HG02840 (cell line): ENCODE measurements around the gene PDZD2.

Experiments used
- ATAC-seq: cut with Tn5 transposase; IDR thresholded peaks from one replicate; pipeline ENCODE4 v1.9.1; 2021; ENCODE audit warnings: mild to moderate bottlenecking, moderate library complexity, moderate number of reproducible peaks; ENCODE audit not compliant: unreplicated experiment, low FRiP score

Gene PDZD2

DNA sequence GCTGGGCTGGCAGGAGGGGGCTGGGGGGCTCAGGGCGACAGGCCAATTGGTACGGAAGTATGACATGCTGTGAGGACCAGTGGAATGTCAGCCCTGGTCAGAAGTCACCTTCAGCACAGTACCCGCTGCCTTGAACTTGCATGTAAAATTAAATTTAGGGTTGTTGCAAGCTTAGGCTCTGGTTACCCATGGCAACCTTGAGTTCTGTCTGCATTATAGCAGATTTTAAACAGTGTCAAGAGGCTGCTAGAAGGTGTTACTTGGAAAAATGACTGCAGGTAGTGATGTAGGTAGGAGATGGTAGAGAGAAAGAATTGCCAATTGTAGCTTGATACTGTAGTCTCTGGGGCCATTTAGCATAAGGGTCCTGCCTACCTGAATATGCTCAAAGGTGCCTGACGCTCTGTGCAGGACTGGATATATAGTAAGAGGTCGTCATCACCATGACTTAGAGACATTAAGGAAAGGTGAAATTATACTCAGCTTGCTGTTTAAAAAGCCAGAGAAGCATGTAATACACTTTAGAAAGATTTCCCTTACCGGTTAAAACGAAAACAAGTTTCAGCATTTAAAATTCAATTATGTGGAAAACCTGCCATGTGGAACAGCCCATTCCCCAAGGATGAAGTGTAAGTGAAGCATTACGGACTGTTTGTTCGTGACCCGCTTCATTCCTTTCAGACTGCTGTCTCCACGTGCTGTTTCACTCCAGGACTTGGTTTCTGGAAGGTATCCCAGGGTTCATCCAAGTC lies 169.0 kb downstream of the PDZD2 start:
- no peak for ATAC-seq

DNA sequence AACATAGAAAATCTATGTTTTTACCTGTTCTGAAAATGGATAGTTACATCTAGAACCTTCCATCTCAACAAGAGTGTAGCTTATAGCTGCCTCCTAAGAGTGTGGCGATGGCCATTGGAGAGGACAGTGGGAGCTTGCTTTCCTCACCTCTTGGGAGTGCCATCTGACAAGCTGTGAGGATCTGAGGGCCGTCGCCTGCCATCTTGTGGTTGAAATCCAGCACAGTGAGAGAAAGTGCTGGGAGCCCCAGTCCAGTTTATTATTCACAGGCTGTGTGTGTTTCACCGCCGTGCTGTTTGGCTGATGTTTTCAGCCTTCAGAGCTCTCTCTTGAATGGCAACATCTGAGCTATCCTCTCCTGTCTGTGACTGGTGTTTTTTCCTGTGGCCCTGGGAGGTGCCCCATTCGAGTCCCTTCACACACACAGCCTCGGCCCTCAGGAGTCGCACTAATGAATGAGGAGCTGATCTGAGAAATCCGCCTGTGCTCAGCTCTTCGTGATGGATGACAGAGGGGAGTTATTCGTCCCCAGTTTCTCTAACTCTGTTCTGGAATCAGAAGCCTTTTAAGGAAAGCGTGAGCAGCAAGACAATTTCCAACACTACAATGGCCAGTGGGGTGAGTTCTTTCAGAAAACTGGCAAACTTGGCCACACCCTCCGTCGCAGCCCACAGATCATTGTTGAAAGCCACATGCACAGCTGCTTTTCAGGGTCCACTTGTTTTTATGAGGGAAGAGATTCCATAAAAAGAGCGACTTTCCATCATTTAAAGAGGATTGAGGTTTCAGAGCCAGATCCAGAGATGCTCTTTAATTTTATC lies 170.3 kb downstream of the PDZD2 start:
- ATAC-seq, result no peak

DNA sequence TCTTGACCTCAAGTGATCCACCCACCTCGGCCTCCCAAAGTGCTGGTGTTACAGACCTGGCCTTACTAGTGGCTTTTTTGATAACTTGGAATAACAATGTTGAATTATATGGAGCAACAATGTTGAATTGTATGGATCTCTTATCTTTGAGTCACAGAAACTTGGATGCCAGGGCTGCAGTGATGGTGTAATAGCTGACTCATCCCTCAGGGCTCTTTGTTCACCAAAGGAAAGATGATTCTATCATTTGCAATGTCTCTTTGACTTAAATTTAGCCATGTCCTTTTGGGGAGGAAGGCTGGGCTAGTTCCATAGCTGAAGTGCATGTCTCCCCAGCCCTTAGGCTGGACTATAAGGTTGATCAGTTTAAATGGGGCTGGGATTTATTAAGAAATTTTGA lies 172.3 kb downstream of the PDZD2 start:
- ATAC-seq, result no peak

DNA sequence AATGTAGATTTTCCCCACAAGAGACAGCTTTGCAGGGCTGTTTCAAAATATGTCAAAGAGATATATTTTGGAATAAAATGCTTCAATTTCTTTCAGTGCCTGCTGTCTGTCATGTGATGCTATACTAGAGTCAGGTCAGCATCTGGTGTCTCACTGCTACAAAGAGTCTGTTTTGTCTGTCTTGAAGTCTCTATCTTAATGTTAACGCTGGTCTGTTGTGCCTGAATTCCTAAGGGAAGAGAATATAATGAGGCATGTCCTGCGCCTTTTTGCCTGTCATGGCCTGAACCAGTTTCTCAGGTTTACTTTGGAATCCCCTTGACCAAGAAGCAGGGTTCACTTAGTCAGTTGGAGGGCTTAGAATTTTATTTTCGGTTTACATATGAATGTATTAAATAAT lies 176.4 kb downstream of the PDZD2 start:
- ATAC-seq, result no peak

DNA sequence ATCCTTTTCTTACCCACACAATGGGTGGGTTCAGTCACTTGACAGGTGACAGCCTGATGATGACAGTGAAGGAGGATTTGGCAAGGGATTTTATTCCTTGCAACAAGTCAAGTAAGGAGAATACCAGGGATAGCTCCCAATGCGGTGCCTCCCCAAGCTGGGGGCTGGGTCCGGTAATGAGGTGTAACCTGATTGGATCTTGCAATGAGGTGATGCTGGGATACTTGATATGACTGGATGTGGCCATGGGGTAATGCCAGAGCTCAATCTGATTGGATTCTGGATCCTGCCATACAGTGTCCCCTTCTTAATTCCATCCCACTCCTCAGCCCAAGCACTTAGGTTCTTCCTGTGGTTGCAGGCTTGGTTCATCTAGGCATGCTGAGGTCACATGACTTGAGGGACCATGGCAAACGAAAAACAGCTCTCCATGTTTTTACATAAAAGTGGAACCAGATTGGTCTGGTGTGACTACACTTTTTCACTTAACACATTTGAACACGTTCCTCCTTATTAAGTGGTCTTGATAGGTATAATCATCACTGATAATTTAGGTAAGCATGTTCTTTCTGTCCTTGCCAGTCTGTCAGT lies 181.1 kb downstream of the PDZD2 start:
- ATAC-seq, result no peak

DNA sequence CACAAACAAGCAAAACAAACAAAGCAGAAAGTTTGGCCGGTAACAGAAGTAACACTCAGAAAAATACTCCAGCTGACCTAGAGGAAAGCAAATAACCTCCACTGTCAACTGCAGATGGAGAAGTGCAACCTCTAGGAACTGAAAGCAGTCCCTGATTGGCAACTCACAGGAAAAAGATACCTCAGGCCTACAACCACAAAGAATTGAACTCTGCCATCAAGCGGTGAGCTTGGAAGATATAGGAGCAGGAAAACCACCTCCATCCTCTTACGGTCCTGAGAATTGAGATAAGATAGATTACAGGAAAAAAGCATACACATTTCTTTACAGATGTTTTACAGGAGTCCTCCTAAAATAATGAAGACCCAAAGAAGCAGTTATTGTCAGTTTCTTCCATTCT lies 184.5 kb downstream of the PDZD2 start:
- ATAC-seq, result no peak

DNA sequence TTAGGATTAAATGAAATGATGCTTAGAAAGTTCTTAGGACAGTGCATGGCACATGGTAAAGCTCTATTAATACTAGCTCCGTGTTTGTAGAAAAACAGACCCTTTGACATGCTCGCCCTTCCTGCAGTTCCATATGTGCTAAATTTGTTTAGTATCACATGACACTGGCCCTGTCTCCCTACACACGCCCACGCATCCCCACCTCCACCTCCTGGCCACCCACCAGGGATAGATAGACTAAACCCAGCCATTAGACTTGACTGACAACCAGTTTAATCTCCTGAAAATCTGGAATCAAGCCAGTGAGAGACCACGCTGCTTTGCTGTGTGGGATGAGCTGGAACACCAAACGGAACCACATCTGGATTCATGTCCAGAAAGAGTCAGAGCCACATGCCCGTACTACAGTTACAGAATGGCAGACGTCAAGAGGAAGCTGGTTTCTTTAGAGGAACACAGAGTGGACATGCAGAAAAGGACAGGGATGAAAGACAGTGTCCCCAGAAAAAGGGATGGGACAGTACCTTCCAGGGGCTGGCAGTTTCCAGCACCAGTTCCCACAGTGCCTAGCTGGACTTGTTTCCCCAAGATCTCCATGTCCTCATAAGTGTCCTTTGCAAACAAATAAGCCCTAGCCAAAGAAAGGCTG lies 186.1 kb downstream of the PDZD2 start:
- ATAC-seq, result no peak

DNA sequence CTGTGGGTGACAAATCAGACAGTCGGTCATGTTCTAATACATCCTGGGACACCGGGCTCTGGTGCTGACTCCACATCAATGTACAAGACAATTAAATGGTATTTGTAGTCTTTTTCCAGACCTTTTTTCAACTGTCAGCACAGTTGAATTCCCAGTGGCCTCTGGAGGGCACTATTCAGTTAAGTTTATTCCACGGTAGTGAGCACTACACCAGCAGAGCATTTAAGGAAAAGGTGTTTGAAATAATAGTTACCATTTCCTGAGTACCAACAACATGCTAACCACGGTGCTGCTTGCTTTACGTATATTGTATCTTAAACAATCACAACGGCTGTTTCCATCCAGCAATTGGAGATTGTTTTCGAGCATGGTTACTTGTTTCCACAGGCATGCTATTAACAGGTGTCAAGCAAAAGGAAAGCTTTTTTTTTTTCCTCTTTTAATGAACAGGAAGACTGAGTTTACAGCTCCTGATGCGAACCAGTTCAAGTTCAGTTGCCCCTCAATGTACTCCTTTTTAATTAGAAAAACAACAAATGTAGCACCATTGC lies 186.7 kb downstream of the PDZD2 start:
- ATAC-seq, result peak; percentile 63

DNA sequence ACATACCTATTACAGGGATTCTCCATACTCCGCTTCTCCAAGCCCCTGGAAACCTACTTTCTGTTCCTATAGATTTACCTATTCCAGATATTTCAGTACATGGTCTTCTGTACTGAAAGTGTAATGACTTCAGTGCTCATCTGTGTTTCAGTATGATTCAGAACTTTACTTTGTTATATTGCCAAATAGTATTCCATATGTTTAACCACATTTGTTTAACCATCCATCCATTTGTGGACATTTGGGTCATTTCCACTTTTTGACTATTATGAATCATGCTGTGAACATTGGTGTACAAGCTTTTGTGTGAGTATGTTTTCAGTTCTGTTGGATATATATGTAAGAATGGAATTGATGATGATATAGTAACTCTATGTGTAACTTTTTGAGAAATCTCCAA lies 188.9 kb downstream of the PDZD2 start:
- ATAC-seq, result no peak

DNA sequence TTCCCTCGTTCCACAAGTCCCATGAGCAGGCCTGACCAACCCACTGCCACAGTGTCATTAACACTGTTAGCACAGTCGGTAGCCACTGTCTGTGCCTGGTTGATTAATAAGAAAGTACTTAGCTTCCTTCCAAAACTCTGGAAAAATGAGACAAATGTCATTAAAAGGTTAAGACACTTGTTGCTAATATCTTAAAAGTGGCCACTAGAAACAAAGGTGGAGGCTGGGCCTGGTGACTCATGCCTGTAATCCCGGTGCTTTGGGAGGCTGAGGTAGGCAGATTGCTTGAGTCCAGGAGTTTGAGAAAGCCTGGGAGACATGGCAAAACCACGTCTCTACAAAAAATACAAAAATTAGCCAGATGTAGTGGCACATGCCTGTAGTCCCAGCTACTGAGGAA lies 194.0 kb downstream of the PDZD2 start:
- no peak for ATAC-seq

DNA sequence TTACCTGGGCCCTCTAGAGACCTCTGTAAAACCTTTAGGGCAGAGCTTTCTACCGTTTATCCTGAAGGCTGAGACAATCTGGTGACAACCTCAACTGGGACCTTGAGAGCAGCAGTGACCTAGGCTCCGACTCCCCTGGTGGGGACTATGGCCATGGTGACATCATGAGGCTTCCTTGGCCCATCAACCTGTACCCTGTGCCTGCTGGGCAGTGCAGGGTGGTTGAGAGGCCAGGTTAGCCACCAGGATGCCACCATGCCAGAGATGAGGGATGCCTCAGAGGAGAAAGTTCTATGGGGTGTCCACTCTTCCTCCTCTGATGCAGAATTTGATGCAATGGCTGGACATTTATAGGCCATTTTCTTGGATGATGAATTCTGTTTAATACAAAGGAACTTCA lies 194.8 kb downstream of the PDZD2 start:
- ATAC-seq, result no peak

DNA sequence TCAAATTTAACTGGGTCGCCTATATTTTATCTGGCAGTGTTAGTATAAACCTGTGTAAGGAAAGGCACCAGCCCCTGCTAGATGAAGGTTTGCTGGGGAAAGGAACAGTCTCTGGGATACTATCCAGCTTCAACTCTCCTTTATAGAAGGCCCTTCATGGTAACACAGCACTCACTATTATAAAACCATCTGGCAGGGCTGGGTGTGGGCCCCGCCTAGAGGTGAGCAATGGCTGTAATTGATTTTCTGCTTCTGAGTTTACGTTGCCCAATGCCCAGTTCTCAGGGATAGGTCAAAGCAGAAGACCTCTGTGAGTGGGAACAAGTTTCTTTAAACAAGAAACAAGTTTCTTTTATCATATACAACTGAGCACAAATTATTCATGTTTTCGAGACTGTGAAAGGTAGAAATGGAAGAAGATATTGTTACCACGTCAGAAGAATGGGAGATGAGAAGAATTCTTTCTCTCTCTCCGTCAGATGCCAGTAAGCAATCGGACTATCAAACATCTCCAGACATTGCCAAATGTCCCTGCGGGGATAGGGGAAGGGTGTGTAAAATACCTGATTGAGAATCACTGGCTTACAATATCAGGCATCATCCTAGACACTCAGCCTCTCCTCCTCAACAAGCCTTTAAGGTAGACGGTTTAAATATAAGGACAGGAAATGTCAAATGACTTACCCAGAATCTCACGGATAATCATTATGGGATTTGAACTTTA lies 205.9 kb downstream of the PDZD2 start:
- ATAC-seq, result no peak

DNA sequence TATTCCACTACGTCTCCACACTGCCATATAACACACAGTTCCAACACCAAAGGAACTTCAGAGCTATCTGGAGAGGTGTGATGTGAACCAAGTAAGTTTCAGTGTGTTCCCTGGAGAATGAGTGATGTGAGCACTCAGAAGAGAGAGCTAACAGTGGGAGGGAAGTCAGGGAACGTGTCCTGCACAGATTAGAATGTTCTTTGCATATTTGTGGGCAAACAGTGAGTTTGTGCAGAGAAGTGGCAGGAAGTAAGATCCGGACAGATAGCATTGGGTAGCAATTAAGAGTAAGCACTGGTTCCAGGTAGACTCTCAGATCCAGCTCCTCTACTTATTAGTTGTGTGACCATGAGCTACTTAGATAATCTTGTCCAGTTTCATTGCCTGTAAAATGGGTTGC lies 206.4 kb downstream of the PDZD2 start:
- ATAC-seq, result no peak

DNA sequence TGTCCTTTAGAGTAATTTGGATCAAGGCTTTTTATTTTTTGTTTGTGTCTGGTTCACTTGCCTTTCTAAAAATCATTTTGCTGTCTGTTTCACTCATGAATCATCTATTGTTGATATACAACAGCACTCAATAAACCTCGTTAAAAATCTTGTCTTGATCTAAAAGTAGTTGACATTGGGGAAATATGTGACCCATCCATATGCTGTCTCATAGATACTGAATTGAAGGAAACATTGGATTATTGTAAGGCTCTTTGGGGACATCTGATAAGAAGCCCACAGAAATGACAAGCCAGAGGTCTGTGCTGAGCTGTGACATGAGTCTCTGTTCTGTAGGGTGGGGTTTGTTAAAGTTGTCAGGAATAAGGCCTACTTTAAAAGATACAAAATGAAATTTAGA lies 208.0 kb downstream of the PDZD2 start:
- ATAC-seq, result no peak

DNA sequence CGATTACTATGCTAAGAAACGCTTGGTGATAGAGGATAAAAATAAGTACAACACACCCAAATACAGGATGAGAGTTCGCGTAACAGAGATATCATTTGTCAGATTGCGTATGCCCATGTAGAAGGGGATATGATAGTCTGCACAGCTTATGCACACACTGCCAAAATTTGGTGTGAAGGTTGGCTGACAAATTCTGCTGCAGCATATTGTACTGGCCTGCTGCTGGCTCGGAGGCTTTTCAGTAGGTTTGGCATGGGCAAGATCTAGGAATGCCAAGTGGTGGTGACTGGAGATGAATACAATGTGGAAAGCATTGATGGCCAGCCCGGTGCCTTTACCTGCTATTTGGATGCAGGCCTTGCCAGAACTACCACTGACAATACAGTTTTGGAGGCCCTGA lies 208.4 kb downstream of the PDZD2 start:
- no peak for ATAC-seq

DNA sequence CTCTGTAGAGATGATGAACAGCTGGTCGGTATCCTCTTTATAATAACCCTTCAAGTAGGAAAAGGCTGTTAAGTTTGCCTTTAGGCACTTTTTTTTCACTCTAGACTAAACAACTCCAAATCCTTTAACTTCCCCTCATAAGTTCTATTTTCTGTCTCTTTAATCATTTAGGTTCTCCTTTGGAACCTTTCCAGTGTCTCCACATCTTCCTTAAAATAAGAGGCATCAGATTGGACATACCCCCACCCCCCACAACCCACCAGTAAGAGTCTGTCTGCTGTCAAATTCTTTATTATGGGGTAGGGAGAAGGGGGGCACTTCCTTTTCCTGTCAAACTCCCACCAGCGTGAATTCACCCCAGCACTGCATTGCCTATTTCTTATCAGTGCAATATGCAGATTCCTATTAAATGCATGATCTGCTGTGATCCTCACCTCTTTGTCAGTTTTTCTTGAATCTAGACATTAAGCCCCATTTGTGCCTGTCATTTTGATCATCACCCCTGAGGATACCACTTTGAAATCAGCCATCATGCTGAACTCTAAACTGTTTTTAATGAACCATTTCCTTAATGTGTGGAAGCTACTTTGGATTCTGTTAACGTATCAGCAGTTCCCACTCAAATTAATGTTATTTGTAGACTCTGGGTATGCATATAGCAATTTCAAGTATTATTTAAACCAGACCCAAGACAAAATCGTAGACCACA lies 212.2 kb downstream of the PDZD2 start:
- ATAC-seq, result no peak

DNA sequence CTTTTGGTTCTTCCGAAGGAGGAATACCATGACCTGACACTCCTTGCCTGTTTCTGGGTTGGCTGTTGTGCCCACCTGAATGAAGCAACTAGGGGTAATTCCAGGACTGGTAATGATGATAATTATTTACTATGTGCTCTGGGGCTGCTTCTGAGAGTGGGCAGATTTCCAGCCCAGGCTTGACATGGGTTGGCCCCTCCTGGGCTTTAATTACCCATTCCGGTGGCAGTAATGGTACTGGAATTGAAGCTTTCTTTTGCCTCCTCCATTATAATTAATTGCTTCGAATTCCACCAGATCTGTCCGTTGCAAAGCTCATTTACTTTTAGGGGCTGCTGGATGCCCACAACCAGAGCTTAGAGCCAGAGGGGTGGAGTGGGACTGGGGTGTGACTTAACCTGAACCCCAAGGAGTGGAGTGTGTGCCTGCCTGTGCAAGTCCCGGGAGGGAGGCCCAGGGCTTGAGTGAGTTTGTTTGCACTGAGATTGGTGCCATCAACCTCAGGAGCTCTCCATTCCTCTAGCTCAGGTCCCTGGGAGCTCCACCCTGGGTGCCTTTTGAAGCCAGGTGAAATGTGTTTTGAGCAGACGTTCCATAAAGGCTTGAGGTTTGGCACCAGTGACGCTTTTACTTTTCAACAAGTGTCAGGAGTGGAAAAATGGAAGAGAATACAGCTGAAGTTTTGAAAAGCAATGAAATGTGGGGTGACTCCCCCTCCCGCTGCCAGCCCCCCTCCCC lies 214.6 kb downstream of the PDZD2 start:
- no peak for ATAC-seq

DNA sequence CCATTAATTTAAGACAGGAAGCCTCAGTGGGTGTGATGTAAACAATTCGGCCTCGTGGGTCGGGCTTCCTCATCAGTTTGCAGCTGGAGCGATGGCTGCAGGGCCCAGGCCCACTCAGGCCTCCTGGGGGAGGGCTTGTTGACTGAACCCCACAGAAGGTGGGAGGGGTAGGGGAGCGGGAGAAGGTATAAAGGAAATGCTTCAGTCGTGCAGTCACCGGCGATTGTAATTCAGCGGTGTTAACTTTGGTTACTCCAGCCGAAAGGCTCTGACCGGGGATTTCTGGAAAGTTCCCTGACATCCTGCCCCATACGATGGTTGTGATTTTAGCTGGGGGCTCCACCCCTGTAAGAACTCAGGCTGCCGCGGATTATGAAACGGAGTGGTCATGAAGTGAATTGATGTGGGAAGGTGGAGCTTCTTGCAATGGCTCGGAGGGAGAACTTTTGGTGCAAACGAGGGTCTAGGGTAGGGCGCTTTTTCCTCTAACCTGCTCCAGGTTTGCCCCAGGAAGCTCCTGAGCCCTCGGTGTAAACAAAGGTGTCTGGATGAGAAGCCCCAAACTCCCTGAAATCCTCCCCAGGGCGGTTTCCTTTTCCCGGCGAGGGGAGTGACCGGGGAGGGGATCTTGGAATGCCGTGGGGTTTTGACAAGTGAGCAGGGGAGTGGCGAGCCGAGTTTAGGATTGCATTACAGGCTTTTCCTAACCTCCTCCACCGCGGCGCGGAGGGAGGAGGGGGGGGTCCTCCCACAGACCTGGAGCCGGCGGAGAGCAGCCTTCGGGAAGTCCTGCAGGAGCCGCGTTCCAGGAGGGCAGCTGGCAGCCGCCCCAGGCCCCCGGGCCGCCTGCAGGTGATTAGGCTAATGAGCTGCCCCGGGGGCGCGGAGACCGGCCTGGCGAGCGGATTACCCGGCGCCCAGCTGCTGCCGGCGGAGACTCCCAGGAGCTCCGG lies 215.5 kb downstream of the PDZD2 start:
- no peak for ATAC-seq
